ENCODE data around the gene HS3ST3A1.

Gene HS3ST3A1

GRCh38 chr17:13601776-13602551 lies at the start of gene HS3ST3A1:
Gene HS3ST3A1 (minus strand): TSS chr17:13601929. CDS start chr17:13601129, 800 bp downstream.
- DNase-seq (ENCODE audit: low read depth) = no peak
- H3K4me3 ChIP-seq (ENCODE audit: control insufficient read depth, low read depth, low read length) = peak within 1 kb of the TSS; percentile 67
- TF ChIP-seq CTCF (IDR thresholded peaks at IDR 0.05; ENCODE audit: control insufficient read depth, insufficient read depth, low read depth, low read length, missing control alignments) = no peak

GRCh38 chr17:13650096-13650675 lies 48.5 kb upstream of the HS3ST3A1 start:
- DNase-seq (ENCODE audit: low read depth) = no peak
- H3K4me3 ChIP-seq (ENCODE audit: control insufficient read depth, low read depth, low read length) = no peak overlapping the region
- TF ChIP-seq CTCF (IDR thresholded peaks at IDR 0.05; ENCODE audit: control insufficient read depth, insufficient read depth, low read depth, low read length, missing control alignments) = no peak

GRCh38 chr17:13647543-13648021 lies 45.9 kb upstream of the HS3ST3A1 start:
- no peak overlapping the region for H3K4me3 ChIP-seq (ENCODE audit: control insufficient read depth, low read depth, low read length)
- no peak for DNase-seq (ENCODE audit: low read depth)
- TF ChIP-seq CTCF (IDR thresholded peaks at IDR 0.05; ENCODE audit: control insufficient read depth, insufficient read depth, low read depth, low read length, missing control alignments) = no peak

- TF ChIP-seq CTCF (IDR thresholded peaks at IDR 0.05; ENCODE audit: control insufficient read depth, insufficient read depth, low read depth, low read length, missing control alignments) = no peak
- no peak for DNase-seq (ENCODE audit: low read depth)
- no peak overlapping the region for H3K4me3 ChIP-seq (ENCODE audit: control insufficient read depth, low read depth, low read length)
Observed at GRCh38 chr17:13646969-13647542, 45.3 kb upstream of the HS3ST3A1 start.

- TF ChIP-seq CTCF (IDR thresholded peaks at IDR 0.05; ENCODE audit: control insufficient read depth, insufficient read depth, low read depth, low read length, missing control alignments) = no peak
- DNase-seq (ENCODE audit: low read depth) = no peak
- H3K4me3 ChIP-seq (ENCODE audit: control insufficient read depth, low read depth, low read length) = no peak overlapping the region
Observed at GRCh38 chr17:13646411-13646810, 44.7 kb upstream of the HS3ST3A1 start.

GRCh38 chr17:13643180-13643579 lies 41.5 kb upstream of the HS3ST3A1 start:
- TF ChIP-seq CTCF (IDR thresholded peaks at IDR 0.05; ENCODE audit: control insufficient read depth, insufficient read depth, low read depth, low read length, missing control alignments) = no peak
- no peak for DNase-seq (ENCODE audit: low read depth)
- no peak overlapping the region for H3K4me3 ChIP-seq (ENCODE audit: control insufficient read depth, low read depth, low read length)
